HG03103 (cell line): Measurements from ENCODE around the gene SMARCA2.

Experiments
- ATAC-seq: cut with Tn5 transposase; IDR thresholded peaks from one replicate; pipeline ENCODE4 v1.9.1; 2021; ENCODE audit warnings: low read depth; ENCODE audit not compliant: unreplicated experiment

SMARCA2 gene

DNA sequence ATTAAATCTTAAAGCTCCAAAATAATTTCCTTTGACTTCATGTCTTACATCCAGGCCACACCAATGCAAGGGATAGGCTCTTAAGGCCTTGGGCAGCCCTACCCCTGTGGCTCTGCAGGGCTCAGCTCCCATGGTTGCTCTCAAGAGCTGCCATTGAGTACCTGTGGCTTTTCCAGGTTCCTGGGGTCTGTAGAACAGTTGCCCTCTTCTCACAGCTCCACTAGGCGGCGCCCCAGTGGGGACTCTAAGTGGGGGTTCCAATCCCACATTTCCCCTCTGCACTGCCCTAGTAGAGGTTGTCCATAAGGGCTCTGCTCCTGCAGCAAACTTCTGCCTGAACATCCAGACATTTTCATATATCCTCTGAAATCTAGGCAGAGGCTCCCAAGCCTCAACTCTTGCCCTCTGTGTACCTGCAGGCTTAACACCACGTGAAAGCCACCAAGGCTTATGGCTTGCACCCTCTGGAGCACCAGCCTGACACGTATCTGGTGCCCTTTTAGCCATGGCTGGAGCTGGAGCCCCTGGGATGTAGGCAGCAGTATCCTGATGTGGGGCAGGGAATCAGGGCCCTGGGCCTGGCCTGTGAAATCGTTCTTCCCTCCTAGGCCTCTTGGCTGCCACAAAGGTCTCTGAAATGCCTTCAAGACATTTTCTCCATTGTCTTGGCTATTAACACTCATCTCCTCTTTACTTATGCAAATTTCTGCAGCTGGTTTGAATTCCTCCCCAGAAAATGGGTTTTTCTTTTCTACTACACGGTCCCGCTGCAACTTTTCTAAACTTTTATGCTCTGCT is 185.1 kb downstream of the SMARCA2 start:
- no peak for ATAC-seq

GRCh38 chr9:2208465-2208864 is 193.3 kb downstream of the SMARCA2 start:
- no peak for ATAC-seq

- ATAC-seq = peak; percentile 15
Observed at GRCh38 chr9:2208991-2209390, 193.8 kb downstream of the SMARCA2 start.

- peak; percentile 52 for ATAC-seq
Observed at GRCh38 chr9:2209400-2209799, 194.3 kb downstream of the SMARCA2 start.

DNA sequence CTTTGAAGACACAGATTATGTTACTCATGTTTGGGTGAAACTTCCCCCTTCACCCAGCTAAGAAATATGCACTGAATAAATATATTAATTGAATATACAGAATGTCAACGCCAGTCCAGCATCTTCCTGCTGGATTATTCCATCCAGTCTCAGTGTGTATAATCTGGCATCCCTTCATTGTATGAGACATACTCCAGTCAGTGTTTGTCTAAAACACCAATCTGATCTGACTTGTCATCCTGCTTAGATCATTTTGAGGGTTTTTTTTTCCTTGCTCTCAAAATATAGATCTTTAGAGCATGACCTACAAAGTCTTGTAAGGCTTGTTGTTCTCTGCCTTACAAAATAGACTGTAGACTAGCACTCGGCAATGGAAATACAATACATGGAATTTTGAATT is 195.1 kb downstream of the SMARCA2 start:
- ATAC-seq = no peak

DNA sequence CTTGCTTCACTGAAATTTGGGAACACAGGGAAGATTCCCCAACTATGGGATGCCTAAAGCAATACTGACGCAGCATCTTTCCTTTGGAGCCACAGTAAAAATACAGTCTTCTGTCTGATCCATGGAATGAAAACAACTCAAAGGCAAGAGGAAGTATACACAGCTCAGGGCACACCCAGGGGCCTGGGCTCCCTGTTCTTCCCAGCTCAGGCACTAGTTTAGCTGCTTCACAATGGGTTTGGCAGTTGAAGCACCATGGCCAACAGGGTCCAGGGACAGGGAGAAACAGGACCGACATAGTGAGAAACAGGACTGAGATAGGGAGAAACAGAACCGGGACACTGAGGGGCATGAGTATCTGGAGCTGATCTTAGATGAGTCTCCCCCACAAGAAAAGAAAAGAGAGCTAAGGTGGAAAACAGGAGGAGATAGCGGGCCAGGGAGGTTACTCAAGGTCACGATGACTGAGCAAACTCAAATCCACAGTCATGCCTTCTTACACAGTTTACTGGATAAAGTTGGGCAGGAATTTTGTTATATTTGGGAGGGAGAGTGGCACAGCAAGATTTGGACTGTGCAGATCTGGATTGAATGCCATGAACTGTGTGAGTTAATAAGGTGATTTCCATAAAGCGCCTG is 198.8 kb downstream of the SMARCA2 start:
- no peak for ATAC-seq

DNA sequence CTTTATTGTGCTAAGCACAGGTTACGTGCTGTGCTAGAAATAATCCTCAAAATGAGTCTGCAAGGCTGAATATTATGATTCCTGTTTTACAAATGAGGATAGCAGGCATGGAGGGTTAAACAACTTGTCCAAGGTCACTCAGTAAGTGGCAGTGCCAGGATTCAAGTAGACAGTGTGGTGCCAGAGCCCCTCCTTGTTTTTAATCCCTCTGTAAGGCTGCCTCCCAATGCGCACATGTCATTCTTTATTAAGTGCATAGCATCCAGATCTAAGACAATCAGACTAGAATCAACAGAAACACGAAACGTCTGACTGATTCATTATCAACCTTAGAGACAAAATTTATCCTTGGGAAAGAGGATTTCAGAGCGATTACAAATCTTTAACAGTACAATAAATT is 199.6 kb downstream of the SMARCA2 start:
- no peak for ATAC-seq

DNA sequence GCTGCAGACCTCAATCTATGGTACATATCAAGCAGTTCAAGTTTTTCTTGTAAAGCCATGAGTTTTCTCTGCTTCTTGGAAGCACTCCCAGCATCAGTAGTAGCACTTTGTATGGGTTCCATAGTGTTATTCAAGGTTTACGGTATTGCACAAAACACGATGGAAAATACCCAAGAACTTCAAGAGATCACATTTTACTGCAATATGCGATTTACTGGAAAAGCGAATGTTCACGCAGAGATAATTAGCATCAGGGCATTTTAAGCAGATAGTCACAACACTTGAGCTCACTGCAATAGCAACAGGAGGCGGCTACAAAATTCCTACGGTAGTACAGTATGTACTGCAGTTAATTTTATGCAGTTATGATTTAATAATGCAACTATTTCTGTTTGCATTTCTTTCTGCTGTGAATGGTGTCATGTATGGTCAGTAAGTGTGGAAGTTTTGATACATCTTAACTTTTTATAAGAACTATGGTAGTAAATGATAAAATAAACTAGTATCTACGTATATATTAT is 200.8 kb downstream of the SMARCA2 start:
- no peak for ATAC-seq

DNA sequence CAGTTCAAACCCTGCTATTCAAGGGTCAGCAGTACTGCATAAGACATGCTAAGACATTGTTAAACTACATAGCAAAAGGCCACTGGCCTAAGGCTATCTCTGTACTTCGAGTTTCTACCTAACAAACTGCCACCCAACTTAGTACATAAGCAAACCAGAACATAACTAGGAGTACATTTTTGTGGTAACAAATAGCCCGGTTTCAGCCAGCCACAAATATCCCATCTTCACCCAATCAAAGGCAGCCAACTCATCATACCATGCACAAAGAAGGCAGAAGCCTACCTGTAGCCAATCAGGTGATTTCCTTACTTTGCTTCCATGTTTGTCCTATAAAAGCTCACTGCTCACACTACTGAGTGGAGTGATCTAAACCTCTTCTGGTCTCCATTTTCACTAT is 201.4 kb downstream of the SMARCA2 start:
- no peak for ATAC-seq

GRCh38 chr9:2217540-2217939 is 202.4 kb downstream of the SMARCA2 start:
- no peak for ATAC-seq

DNA sequence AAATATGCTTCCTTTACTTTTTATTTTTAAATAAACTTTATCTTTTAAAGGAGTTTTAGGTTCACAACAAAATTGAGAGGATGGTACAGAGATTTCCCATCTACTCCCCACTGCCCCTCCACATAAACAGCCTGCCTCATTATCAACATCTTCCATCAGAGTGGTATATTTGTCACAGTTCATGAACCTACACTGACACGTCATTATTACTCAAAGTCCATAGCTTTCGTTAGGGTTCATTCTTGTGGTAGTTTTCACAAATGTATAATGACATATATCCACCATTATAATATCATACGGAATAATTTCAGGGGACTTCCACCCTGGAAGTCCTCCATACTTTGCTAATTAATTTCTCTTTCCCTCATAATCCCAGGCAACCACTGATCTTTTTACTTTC is 204.9 kb downstream of the SMARCA2 start:
- ATAC-seq = no peak

DNA sequence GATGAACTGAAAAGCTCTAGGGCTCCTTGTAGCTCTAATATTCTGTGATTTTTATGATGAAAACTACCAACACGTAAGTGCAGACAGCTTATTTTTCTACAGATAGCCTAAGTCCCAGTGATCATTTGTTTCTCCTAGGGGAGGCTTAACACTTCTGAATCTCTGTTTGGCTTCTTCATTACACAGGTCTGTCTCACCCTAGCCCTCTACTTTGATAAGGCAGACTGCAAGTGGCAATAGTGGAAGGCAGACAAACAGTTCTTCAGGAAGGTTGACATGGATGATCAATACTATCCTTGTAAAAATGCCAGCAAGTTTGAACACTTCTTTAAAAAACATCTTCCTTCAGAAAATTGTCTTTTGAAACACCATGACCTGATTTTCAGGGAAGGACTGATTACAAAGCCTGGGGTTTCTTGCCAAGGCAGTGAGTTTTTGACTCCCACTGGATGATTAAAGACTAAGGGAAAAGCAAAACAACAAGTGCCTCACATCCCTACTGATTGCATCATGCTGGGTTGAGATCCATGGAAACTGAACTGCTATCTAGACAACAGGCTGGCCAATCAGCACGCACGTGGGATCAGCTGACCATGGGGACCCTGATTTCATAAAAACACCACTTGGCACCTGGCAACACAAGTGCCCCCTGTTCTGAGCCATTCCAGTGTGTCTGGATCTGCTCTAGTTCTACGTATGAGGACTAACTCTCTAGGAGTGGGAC is 212.2 kb downstream of the SMARCA2 start:
- no peak for ATAC-seq

GRCh38 chr9:2228132-2228531 is 213.0 kb downstream of the SMARCA2 start:
- ATAC-seq = no peak

DNA sequence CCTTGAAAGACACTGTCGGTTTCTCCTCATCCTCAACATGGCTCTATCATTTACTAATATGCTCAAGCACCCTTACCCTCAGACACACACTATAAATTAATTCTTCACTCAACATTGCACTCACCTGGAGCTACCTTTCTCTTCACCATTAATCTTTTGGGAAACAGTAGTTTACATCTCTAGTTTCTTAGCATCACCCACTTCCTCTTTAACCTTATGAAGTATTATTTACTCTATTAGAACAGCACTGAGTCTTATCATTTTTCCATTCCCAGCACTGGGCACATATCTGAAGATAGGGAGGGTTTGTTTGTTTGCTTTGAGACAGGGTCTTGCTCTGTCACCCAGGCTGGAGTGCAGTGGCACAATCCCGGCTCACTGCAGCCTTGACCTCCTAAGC is 213.5 kb downstream of the SMARCA2 start:
- ATAC-seq = no peak

- peak; percentile 76 for ATAC-seq
Observed at GRCh38 chr9:2229109-2229721, 214.1 kb downstream of the SMARCA2 start.

DNA sequence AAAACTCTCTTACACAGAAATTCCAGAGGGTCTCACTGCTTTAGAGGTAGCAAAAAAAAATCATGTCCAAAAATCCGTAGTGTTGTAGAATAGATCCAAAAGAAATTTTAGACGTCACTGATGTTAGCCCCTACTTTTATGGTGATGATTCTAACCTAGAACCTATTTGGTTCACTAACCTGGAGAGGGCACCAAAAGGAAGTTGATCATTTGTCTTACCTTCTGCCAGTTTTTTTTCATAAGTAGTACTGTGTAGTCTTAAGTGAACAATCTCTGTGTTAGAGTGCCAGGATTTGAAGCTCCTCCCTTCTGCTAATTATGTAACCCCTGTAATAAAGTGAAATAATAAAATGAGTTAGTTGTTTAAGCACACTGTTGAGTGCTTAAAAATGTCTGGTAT is 215.2 kb downstream of the SMARCA2 start:
- no peak for ATAC-seq

DNA sequence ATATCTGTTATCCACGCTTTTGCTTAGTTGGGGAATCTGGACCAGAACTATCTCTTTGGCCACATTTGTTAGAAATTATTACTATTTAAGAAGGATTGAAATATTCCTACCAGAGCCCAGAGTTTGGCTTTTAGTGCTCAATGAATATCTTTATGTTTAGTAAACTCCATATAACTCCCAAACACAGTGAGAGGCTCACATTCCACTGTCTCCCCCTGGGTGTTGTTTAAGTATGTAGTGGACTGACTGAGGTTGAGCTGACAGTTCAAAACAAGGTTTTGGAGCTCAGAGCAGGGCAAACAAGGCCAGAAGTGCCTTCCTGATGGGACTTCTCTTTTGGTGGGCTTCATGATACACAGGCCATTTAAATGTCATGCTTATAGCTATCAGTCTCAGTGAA is 216.0 kb downstream of the SMARCA2 start:
- no peak for ATAC-seq

DNA sequence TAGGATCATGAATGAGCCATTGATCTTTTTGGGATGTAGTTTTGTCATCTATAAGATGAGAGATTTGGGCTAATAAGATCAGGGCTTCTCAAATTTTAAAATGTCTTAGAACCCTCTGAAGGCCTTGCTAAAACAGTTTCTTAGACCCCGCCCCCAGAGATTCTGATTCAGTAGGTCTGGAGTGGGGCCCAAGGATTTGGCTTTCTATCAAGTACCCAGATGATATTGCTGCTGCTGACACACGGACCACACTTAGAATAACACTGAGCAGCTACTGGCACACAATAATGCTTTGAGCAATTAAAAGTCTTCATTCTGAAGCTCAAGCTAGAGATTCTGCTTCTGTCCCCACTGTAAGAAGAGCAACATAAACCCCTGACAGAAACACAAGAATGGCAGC is 216.7 kb downstream of the SMARCA2 start:
- no peak for ATAC-seq

- ATAC-seq = no peak
Observed at GRCh38 chr9:2233274-2233673, 218.1 kb downstream of the SMARCA2 start.

DNA sequence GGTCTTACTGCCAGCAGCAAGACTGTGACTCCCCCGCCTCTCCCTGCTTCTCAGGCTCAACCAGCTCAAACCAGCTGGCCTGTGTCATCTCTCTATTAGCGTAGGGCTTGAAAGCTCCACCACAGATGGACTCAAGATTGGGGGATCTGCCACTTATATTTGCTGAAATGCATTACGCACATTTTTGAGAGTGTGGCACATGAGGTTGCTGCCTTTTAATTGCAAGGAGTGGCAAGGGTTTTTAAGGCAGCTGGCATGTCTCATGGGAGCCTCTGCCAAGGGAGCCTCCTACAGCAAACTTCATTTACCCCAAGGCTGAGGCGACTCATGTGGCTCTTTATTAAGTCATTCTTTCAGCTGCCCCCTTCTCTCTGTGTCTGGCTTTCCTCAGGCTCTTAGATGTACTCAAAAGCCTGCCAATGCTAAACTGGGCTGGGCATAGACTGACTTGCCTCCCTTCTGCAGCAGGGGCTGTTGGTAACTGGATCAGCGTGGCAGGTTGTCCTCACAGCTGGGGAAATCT is 219.3 kb downstream of the SMARCA2 start:
- ATAC-seq = no peak

GRCh38 chr9:2235623-2236022 is 220.5 kb downstream of the SMARCA2 start:
- ATAC-seq = no peak
